Putamen (tissue), 1 donor: ENCODE data around the gene CDH4.

ENCODE experiments used
- DNase-seq: peaks from one replicate; pipeline ENCODE4 v3.0.0-alpha.2; 2016; ENCODE audit warnings: low spot score

CDH4 gene

DNA sequence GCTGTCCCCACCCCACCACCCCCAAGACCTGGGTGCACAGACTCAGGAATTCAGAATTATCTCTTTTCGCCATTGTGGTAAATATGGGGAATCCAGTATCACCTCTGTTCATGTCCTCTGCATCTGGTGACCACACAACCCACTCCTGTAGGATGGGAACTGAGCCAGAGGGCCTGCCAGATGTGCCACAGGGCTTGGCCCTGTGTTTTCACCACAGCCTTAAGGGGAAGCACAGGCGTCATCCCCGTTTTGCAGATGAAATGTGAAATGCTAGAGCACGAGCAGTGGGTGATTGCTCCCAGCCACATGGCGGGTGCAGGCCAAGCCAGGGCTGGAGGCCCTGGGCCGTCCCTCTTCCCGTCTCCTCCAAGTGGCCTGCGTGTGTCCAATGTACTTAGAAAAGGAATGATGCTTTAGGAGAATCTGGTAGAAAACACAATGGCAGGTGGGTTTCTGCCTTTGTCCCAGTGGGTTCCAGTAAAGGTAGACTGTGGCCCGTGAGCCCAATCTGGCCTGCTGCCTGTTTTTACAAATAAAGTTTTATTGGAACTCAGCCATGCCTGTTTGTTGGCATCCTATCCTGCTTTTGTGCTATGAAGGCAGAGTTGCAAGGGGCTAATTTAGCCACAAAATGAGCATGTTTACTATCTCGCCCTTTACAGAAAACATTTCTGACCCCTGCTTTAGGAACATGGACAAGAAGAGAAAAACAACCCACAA is 309.2 kb downstream of the CDH4 start:
- DNase-seq: no peak

DNA sequence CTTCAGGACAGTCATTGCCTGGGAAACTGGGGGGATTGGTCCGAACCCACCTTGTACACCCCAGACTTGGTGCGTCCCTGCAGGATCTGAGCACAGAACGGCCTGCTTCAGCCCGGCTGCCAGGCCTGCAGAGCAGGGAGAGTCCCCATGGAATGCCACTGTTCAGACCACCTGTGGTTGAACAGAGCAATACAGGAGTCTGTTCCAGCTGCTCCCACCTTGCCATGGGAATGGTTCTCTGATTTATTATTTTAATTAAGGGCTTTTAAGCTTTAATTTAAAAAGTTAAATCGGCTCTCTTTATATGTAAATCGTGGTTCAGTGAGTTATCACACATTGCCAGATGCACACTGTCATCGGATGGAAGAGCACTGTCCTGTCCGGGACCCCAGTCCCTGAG is 310.4 kb downstream of the CDH4 start:
- DNase-seq: no peak

DNA sequence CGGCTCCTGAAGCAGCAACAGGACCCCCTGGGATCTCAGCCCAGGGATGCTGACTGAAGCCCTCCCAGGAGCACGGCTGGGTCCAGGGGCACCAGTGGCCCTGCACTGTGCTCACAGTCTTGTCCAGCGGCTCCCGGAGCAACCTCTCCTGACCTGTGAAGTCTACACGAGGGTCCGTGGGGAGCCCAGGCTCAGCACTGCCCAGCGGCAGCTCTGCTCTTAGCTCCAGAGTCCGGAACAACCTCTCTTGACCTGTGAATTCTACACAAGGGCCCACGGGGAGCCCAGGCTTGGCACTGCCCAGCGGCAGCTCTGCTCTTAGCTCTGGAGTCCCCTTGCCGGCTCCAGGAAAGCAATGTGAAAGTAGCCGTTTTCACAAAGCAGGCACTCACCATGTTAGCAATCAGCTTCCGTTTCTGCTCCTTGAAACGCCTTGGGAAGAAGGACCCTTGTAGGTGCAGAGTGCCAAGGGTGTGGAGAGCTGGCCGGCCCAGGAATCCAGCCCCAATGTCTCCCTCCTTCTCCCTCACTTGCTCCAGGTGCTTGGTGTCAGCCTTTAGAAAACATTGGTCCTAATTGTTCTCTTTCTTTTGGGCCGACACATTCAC is 310.9 kb downstream of the CDH4 start:
- DNase-seq: no peak

DNA sequence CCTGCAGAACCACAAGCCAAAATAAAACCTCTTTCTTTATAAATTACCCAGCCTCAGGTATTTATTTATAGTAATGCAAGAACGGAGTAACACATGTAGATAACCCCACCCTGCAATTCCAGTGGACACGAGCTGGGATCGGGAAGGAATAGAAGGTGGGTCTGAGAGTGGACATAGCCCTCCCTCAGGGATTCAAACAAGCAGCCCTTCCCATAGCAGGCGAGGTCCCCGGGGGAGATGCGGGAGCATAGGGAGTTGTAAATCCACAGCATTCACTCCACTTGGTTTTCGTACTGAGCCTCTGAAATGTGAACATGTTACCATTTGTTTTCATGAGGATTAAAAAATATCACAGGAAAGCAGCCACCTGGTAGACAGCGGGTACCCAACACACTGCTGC is 312.6 kb downstream of the CDH4 start:
- DNase-seq: no peak

DNA sequence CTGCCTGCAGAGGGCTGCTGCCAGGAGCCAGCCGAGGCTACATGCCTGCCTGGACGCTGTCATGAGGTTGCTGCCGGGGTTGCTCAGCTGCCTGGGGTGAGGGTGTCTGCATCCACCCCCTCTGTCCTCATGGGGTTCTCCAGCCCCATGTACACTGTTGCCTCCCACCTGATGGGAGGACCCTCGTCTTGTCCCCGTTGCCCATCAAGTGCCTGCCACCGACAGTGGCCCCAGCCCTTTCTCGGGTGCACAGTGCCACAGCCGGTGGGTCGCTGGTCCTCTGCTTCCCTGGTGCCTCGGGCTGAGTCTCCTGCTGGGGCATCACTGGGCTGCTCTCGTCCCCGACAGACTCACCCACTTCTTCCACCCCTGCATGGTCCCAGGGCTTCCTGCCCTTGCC is 313.7 kb downstream of the CDH4 start:
- no peak for DNase-seq

DNA sequence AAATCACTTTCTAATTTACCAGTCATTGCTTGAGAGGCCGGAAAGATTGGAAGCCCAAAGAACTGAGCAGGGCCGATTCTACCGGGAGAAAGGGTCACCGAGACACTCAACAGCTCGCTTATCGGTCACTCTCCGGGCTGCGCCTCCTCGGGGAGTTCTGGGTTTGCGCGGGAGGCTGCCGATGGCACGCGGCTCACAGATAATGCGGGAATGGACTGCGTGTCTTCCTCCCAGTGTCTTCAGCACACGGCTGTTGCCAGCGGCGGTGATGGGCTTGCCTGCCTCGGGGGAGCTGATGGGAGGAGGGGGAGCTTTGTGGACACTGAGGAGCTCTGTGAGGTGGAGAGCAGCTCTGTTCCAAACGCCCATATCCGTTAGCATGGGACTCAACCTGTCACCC is 314.6 kb downstream of the CDH4 start:
- no peak for DNase-seq

DNA sequence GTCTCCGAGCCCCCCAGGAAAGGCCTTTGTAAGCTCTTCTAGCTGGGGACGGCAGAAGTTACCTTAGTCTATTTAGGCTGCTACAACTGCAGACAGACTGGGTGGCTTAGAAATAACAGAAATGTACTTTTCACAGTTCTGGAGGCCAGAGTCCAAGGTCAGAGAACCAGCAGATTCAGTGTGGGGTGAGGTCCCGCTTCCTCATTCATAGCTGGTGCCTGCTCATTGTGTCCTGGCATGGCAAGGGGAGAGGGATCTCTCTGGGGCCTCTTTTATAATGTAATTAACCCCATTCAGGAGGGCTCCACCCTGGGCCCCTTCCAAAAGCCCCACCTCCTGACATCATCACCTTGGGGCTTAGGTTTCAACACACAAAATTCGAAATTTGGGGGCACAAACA is 315.1 kb downstream of the CDH4 start:
- DNase-seq: no peak

DNA sequence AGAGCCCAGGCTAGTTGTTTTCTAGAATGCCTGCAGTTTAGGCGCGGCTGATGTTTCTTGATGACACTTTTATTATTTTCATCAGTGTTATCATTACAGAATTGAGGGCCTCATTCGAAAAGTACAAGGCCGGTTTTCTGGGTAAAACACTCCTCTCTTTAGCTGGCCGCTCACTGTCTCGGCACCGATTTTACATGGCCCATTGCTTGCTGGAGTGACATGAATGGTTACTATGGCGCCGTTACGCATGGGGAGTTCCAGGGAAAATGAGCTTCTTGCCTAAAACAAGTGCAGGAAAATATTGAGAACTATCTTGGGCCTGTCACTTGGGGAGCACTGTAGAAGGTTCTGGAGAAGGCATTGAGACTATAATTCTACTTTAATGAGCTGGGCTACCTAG is 317.8 kb downstream of the CDH4 start:
- DNase-seq: peak; percentile 7

DNA sequence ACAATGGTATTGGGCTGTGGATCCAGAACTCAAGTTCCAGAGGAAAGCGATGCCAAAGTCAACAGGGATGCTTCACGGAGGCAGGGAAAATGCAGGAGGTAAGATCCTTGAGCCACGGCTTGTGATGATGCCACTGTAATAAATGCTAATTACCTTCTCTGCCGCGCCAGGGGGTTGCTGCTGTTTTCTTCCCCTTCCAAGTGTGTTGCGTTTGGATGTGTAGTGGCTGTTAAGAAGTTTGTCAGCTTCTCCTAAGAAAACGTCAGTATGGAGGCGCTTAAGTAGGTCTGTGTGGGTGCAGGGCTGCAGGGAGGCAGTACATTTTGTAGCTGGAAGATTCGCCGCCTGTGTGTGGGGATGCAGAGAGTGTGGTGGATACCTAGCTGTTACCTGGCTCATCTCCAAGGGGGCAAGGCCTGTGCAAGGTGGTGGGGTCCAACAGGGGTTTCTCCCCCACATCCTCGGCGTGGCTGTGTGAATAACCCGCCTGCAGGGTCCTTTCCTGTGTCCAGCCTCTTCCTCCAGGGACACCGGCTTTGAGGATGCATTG is 318.7 kb downstream of the CDH4 start:
- peak; percentile 27 for DNase-seq

DNA sequence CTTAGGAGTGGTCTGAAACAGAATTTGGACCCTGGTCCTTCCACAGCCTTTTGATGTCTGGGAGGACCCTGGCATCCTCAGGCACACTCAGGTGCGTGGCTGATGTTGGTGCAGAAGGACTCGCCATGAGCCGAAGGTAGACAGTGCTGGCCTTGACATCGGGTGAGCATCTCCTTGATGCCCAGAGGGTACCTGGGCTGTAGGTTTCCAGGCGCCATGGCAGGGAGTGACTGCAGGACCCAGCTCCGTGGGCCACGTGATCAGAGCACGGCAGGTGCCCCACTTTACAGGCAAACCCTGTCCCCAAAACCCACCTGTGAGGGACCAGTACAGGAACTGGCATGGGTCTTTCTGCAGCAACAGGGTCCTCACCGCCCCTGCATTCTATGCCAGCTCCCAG is 319.2 kb downstream of the CDH4 start:
- no peak for DNase-seq

DNA sequence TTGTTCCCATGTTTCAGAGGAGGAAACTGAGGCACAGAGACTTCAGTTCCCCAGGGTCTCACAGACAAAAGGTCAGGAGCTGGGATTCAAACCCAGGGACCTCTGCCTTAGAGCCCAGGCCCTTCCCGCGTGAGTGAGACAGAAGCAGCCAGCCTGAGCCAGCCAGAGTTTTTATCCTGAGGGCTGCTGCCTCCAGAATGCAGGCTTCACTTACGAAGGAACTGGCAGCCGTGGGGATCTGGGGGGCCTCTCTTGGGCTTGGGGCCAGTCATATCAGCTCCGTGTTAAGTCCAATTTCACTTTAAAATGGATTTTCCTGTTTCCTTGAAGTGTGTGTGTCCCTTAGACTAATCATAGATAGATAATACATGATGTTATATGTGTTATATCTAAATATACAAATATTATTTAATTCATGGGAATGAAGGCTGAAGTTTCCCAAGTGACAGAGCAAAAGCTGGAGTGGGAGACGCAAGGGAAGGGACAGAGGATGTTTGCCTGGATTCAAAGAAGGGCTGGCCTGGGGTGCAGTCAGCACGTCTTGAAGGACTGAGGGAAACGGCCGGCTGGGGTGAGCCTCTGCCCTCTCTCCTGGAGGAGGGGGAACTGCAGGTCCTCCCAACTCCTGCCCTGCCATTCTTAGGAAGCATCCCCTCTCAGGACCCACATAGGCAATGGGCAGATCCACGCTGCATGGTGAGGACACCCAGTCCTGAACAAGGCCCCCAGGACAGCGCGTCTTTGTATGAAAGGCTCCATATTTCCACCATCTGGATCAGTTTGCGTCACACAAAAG is 320.1 kb downstream of the CDH4 start:
- no peak for DNase-seq

DNA sequence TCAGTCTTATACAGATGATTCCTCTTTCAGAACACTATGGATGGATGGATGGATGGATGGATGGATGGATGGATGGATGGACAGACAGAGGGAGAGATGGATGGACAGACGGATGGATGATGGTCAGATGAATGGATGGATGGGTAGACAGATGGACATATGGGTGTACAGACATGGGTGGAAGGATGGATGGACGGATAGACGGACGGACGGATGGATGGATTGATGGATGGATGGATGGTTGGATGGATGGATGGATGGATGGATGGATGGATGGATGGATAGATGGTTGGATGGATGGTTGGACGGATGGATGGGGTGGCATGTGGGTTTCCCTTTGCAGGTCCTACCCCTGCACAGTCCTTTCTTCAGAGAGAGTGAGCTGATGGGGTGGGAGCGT is 320.7 kb downstream of the CDH4 start:
- no peak for DNase-seq

DNA sequence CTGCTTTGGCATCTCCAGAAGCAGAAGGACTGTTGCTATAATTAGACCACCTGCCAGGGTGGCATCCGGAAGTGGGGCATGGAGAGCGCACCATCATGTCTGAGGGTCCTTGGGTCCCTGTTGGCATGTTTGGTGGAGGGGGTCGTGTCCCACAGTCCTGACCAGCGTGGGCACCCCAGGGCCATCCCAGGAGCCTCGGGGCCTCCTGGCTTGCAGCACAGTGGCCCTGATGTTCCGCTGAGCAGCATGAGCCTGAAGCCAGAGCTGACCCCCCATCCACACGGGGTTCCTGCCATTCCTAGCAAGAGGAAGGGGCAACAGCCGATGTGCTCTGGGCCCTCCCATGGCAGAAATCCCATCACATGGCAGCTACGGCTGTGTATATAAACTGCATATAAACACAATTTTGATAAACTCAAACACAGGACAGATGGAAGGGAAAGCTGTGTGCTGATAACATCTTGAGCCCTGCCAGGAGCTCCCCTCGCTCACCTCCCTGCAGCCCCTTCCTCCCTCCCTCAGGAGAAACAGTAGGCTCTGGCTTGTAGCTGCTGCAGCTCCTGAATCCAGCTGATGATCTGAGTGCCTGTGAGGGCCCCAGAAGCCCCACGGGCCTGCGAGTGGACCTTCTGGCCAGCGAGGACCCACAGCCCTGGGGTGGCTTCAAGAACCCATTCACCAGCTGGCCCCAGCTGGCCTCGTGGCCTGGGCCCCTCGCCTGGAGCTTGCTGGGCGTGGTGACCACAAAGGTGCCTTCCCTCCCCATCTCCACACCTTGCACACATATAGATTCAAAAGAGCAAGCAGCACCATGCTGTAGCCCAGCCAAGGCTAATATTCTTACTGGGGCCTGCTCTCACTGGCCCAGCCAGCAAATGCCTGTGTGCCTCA is 321.6 kb downstream of the CDH4 start:
- no peak for DNase-seq

DNA sequence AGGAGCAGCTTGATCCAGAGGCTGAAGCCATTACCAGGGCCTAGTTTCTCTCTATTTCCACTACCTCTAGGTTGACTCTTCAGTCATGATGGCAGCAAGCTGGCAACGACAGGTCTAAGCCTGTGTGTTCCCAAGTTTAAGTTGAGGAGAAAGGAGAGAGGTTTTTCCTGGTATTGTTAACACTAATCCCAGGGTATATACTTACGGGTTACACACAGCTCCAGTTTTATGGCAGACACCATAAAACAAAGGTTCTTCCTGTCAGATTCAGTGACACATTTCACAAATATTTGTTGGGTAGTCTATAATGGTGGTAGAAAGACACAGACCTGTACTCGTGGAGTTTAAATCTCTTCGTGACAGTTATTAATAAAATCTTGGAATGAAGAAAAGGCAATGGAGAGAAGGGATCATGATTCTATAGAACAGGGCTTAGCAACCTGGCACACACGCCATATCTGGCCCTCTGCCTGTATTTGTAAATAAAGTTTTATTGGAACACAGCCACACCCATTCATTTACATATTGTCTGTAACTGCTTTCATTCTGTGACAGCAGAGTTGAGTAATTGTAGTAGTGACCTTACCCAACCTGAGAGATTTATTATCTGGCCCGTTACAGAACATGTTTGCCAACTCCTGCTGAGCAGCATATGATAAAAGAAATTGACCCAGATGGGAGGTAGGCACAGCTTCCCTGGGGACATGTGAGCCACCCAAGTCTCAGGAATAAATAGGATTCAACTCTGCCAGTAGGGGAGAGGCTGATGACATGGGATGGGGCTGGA is 323.3 kb downstream of the CDH4 start:
- no peak for DNase-seq

DNA sequence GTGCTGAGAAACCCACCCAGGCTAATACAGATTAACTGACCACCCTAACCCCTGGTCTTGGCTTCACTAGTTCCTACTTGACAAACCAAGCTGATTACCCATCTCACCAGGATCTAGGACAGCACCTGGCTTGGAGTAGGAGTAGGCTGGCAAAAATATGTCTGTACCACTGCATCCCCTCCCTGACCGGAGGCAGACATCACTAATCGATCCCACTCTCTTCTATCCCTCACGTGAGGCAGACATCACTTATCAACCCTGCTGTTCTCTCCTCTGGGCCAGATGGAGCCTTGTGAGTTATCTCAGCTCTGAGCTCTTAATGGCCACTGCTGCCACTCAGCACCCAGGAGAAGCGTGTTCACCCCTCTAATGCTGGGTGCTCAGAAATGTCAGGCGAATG is 324.3 kb downstream of the CDH4 start:
- no peak for DNase-seq

DNA sequence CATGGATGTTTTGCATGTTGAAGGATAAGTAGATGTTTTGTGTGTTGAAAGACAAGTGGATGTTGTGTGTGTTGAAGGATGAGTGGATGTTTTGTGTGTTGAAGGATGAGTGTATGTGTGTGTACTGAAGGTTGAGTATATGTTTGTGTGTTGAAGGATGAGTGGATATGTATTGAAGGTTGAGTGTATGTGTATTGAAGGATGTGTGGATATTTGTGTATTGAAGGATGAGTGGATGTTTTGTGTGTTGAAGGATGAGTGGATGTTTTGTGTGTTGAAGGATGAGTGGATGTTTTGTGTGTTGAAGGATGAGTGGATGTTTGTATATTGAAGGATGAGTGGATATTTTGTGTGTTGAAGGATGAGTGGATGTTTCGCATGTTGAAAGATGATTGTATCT is 325.0 kb downstream of the CDH4 start:
- DNase-seq: no peak

DNA sequence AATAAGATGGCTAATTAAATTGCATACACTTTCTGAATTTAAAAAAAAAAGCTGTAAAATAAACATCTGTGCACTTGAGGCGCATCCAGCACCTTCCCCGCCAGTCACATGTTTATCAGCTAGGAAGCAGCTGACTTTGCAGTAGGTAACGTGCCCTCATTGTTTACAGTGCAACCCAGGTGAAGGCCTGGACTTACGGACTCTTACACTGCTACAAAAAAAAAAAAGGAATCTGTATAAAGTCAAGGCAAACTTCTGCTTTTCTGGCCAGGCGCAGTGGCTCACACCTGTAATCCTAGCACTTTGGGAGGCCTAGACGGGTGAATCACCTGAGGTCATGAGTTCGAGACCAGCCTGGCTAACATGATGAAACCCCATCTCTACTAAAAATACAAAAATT is 327.8 kb downstream of the CDH4 start:
- DNase-seq: no peak

DNA sequence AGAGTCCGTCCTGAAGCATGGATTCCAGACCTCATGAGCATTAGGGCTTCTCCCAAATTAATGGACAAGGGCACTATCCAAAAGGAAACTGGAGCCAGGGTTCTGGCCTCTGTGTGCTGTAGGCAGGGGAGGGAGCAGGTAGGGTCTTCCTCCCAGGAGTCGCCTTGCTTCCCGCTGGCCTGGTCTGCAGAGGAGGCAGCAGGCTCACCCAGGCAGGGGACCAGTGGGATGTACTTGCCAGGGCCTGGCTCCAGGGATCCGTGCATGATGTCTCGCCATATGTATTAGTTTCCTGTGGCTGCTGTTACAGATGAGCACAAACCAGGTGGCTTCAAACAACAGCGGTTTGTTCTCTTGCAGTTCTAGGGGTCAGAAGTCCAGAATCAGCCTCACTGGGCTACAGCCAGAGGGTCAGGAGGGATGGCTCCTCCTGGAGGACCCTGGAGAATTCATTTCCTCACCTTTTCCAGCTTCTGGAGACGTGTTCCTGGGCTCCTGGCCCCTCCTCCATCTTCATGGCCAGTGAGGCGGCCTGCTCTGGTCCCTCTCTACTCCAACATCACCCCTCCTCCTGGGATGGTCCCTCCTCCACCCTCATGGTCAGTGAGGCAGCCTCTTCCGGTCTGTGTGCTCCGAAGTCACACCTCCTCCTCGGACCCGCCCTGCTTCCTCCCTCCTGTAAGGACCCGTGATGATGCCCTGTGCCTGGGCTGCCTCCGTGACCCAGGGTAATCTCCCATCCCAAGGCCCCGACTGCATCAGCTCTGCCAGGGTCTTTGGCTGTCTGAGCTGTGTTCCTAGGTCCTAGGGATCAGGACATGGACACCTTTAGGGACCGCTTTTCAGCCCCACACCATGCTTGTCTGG is 329.1 kb downstream of the CDH4 start:
- DNase-seq: no peak

DNA sequence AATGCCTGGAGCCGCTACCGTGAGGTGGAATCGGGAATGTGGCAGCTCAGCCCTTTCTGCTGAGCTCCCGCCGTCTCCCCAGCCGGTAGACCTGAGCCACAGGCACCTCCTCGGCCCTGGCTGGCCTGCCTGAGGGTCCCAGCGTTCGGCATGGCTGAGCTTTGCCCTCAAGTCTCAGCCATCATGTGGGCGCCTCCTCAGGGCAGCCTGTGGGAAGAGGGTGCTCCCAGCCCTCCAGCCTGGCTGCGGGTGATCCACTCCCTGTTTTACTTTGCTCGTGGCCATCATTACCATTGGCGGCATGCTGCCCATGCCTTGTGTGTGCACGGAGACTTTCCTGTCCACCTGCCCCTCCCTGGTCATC is 329.7 kb downstream of the CDH4 start:
- no peak for DNase-seq

DNA sequence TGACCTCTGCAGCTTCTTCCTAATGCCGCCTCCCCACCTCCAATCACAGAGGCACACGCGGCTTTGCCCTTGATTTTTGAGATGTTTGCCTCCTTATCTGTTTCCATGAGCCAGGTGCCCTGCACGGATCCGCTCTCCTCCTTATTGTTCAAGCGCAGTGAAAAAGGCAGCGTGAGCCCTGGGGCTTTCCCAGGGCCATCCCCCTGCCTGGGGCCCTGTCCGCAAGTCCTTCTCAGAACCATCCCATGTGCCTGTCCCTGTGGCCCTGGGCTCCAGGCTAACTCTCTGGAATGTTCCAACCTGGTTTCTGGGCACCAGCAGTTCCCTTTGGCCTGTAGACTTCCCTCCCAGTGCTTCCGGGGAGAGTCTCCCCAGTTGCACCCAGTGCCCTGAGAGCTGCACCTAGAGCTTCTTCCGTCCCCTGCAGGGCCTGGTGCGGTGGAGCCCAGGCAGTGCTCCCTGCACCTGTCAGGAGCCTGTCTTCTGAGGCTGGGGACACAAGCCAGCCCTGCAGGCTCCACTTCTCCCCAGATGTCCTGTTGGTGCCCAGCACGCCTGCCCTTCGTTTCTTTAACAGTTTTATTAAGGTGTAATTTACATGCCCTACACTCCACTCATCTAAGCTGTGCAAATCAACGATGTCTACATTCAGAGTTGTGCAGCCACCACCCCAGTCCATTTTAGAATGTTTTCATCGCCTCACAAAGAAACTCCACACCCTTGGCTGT is 330.3 kb downstream of the CDH4 start:
- no peak for DNase-seq
